K562 (cell line): ENCODE results near the gene ESPN. TPM values are rescaled to one million over a fixed set of nuclear protein-coding genes. Genes with fewer than 3 reads are reported as not detected.

Source experiments
- ARID4B ChIP-seq: sonication (generic); formaldehyde crosslinking; IDR thresholded peaks from 2 replicates; pipeline ENCODE4 v1.8.0; 2022; ENCODE audit warnings: mild to moderate bottlenecking, missing genetic modification reagents
- BDP1 ChIP-seq: IDR thresholded peaks from 3 replicates; pipeline ENCODE4 v1.6.1; 2011; ENCODE audit not compliant: insufficient read length, insufficient read depth
- CCNT2 ChIP-seq: IDR thresholded peaks from 2 replicates; pipeline ENCODE4 v1.6.1; 2011; ENCODE audit warnings: borderline replicate concordance, low read depth, mild to moderate bottlenecking, moderate library complexity, mixed read lengths, low read length; ENCODE audit not compliant: insufficient read length; ENCODE audit errors: extremely low read depth
- DLX4 ChIP-seq: fragments of 250-450 bp; sonication (Bioruptor Pico); IDR thresholded peaks from 2 replicates; pipeline ENCODE4 v1.6.1; 2021; ENCODE audit warnings: mild to moderate bottlenecking
- HDAC8 ChIP-seq: fragments of 450-650 bp; IDR thresholded peaks from 2 replicates; pipeline ENCODE4 v1.6.1; 2016; ENCODE audit warnings: mild to moderate bottlenecking, missing genetic modification characterization, moderate library complexity, missing compliant biosample characterization
- HMG20B ChIP-seq: fragments of 250-450 bp; sonication (Bioruptor Pico); IDR thresholded peaks from 2 replicates; pipeline ENCODE4 v1.5.0; 2021; ENCODE audit warnings: mild to moderate bottlenecking
- HNRNPL ChIP-seq: fragments of 200-400 bp; formaldehyde crosslinking; IDR thresholded peaks from 2 replicates; pipeline ENCODE4 v1.6.1; 2017; ENCODE audit warnings: low read depth, mild to moderate bottlenecking, low read length
- IFI16 ChIP-seq: fragments of 250-450 bp; sonication (Bioruptor Pico); IDR thresholded peaks from 2 replicates; pipeline ENCODE4 v2.1.2; 2022; ENCODE audit warnings: mild to moderate bottlenecking, inconsistent platforms
- IRF1 ChIP-seq: sonication (generic); formaldehyde crosslinking; IDR thresholded peaks from 2 replicates; pipeline ENCODE4 v1.8.0; 2022; ENCODE audit warnings: missing genetic modification reagents, mild to moderate bottlenecking, borderline replicate concordance
- NRF1 ChIP-seq, 2 experiments: fragments of 450-650 bp; IDR thresholded peaks in 1 of 2; conservative IDR thresholded peaks in 1 of 2; 2 replicates each; pipeline ENCODE4 v1.6.1; 2014; ENCODE audit warnings: mild to moderate bottlenecking in 2 of 2
- RBM17 ChIP-seq: fragments of 200-400 bp; formaldehyde crosslinking; IDR thresholded peaks from 2 replicates; pipeline ENCODE4 v1.6.1; 2017; ENCODE audit warnings: low read depth, mild to moderate bottlenecking, low read length, borderline replicate concordance
- RUNX1 ChIP-seq: sonication (generic); IDR thresholded peaks from 2 replicates; pipeline ENCODE4 v1.6.1; 2016; ENCODE audit warnings: antibody characterized with exemption, low read depth
- SMARCA5 ChIP-seq: fragments of 450-650 bp; IDR thresholded peaks from 2 replicates; pipeline ENCODE4 v1.6.1; 2016
- SREBF1 ChIP-seq: fragments of 150-350 bp; IDR thresholded peaks from 2 replicates; pipeline ENCODE4 v1.6.1; 2014; ENCODE audit warnings: antibody characterized with exemption, low read depth, low read length, borderline replicate concordance
- TRIM28 ChIP-seq: fragments of 450-650 bp; IDR thresholded peaks from 2 replicates; pipeline ENCODE4 v1.6.1; 2017
- TSC22D4 ChIP-seq: fragments of 450-650 bp; IDR thresholded peaks from 2 replicates; pipeline ENCODE4 v1.6.1; 2016; ENCODE audit warnings: missing genetic modification characterization, missing biosample characterization, control low read depth
- TSHZ1 ChIP-seq: fragments of 250-450 bp; sonication (Bioruptor Pico); IDR thresholded peaks from 2 replicates; pipeline ENCODE4 v1.4.0; 2020; ENCODE audit warnings: mild to moderate bottlenecking, moderate library complexity
- XRCC3 ChIP-seq: fragments of 450-650 bp; IDR thresholded peaks from 2 replicates; pipeline ENCODE4 v1.6.1; 2017; ENCODE audit warnings: mild to moderate bottlenecking, moderate library complexity
- ZBED1 ChIP-seq: IDR thresholded peaks from 2 replicates; pipeline ENCODE4 v1.6.1; 2014
- ZFP36 ChIP-seq: fragments of 150-350 bp; IDR thresholded peaks from 2 replicates; pipeline ENCODE4 v1.6.1; 2018; ENCODE audit warnings: low read length, low read depth; ENCODE audit not compliant: partially characterized antibody
- ZSCAN32 ChIP-seq: fragments of 450-650 bp; formaldehyde crosslinking; IDR thresholded peaks from 2 replicates; pipeline ENCODE4 v1.4.0; 2020; ENCODE audit warnings: mild to moderate bottlenecking, moderate library complexity
- polyA plus RNA-seq, 8 experiments: library from polyadenylated mRNA; depleted of rRNA in 4 of 8; stranded (reverse) in 5 of 8; unstranded in 3 of 8; fragments of >200 nt; fragmentation: Nextera tagmentation in 2 of 8; fragmentation: Illumina TruSeq in 1 of 8; extraction: Ambion mirVana in 2 of 8; extraction: Trizol in 1 of 8; gene quantifications; 2 replicates each; pipeline versions ENCODE4 v1.2.1 to v1.2.3, GENCODE V29; 2011 to 2014; ENCODE audit warnings: inconsistent platforms in 1 of 8, missing spikeins in 1 of 8
- total RNA-seq, 7 experiments: library from RNA; depleted of rRNA in 6 of 7; stranded (reverse); fragments of >200 nt in 6 of 7; fragmentation: Illumina TruSeq in 2 of 7; extraction: Trizol in 2 of 7; gene quantifications; 2 replicates each; pipeline versions ENCODE4 v1.2.1 to v1.2.3, GENCODE V29; 2011 to 2021; ENCODE audit warnings: low replicate concordance in 1 of 7

ESPN gene
- total and polyA plus RNA-seq, 9 of the 15 experiments (the other 6 are each of a cell fraction or from before 2014, with no cell fraction given): 0.07 to 1.2 (median 0.45) TPM; not detected in 3

GRCh38 chr1:6486433-6487011 lies 61.9 kb downstream of the ESPN start (continued):
- no peak for TF ChIP-seq ARID4B
- no peak for TF ChIP-seq TSHZ1 (CRISPR knock-in tag)
- TF ChIP-seq IRF1 (CRISPR knock-in tag): no peak
- no peak for TF ChIP-seq RBM17
- TF ChIP-seq CCNT2: no peak
- no peak for TF ChIP-seq DLX4 (CRISPR knock-in tag)
- TF ChIP-seq ZSCAN32 (CRISPR knock-in tag): no peak
- TF ChIP-seq BDP1: no peak
- TF ChIP-seq SREBF1: no peak; the same call in 1 of the 2 replicates
- TF ChIP-seq XRCC3: no peak
- no peak for TF ChIP-seq TSC22D4 (tag)
- no peak for TF ChIP-seq HDAC8 (tag)
- TF ChIP-seq HMG20B (CRISPR knock-in tag): no peak
- TF ChIP-seq HNRNPL: no peak
- peak; percentile 16 for TF ChIP-seq ZFP36
- peak in 1 of 2 experiments; percentile 29; a peak in 1 of 4 replicates for TF ChIP-seq NRF1 (conservative IDR thresholded peaks at IDR 0.05 in 1 of 2, IDR thresholded peaks at IDR 0.05 in 1 of 2)
- no peak for TF ChIP-seq RUNX1
- TF ChIP-seq SMARCA5: no peak
- TF ChIP-seq TRIM28: no peak
- no peak for TF ChIP-seq IFI16 (CRISPR knock-in tag)
- no peak for TF ChIP-seq ZBED1
